ENCODE measurements around the gene RNLS.
A peak's percentile ranks its signal among the peaks of the same experiment; 100 is the strongest.
"Not testable (repeated sequence)": the region's sequence is repeated elsewhere in the genome, so short reads cannot be mapped to it uniquely, and the experiment has no call there.

The RNLS gene

GRCh38 chr10:88521791-88522190 is 61.3 kb downstream of the RNLS start:
- no peak for DNase-seq

- DNase-seq = peak; percentile 17
These were observed 67.9 kb downstream of the RNLS start for GRCh38 chr10:88515235-88515634.

- DNase-seq = no peak
These were observed 70.5 kb downstream of the RNLS start for GRCh38 chr10:88512599-88512998.

GRCh38 chr10:88508796-88509195 is 74.3 kb downstream of the RNLS start:
- no peak for DNase-seq

GRCh38 chr10:88507826-88508453 is 75.2 kb downstream of the RNLS start:
- DNase-seq = no peak

GRCh38 chr10:88507404-88507803 is 75.7 kb downstream of the RNLS start:
- DNase-seq = no peak

GRCh38 chr10:88505680-88506215 is 77.4 kb downstream of the RNLS start:
- no peak for DNase-seq

- DNase-seq = no peak
These were observed 77.9 kb downstream of the RNLS start for GRCh38 chr10:88505265-88505664.

- DNase-seq = peak; percentile 39
These were observed 82.5 kb downstream of the RNLS start for GRCh38 chr10:88500656-88501055.

- DNase-seq = peak; percentile 76
These were observed 83.3 kb downstream of the RNLS start for GRCh38 chr10:88499569-88500470.

GRCh38 chr10:88497913-88498312 is 85.2 kb downstream of the RNLS start:
- peak; percentile 5 for DNase-seq

GRCh38 chr10:88494537-88494936 is 88.6 kb downstream of the RNLS start:
- no peak for DNase-seq

- peak; percentile 25 for DNase-seq
These were observed 89.2 kb downstream of the RNLS start for GRCh38 chr10:88493691-88494483.

- no peak for DNase-seq
These were observed 91.8 kb downstream of the RNLS start for GRCh38 chr10:88491314-88491713.

- DNase-seq = no peak
These were observed 92.7 kb downstream of the RNLS start for GRCh38 chr10:88490231-88490980.

- DNase-seq = no peak
These were observed 94.0 kb downstream of the RNLS start for GRCh38 chr10:88489107-88489506.

GRCh38 chr10:88486816-88487215 is 96.3 kb downstream of the RNLS start:
- DNase-seq = not testable (repeated sequence)

- DNase-seq = no peak
These were observed 100.9 kb downstream of the RNLS start for GRCh38 chr10:88482220-88482619.

- DNase-seq = no peak
These were observed 104.9 kb downstream of the RNLS start for GRCh38 chr10:88478256-88478655.

- no peak for DNase-seq
These were observed 105.6 kb downstream of the RNLS start for GRCh38 chr10:88477343-88478085.
